ENCODE data around the gene PHACTR1. TPM values are rescaled to one million over a fixed set of nuclear protein-coding genes. Genes with fewer than 3 reads are reported as not detected.

Gene PHACTR1
- total and polyA plus RNA-seq, 9 of the 15 experiments (the other 6 are each of a cell fraction or from before 2014, with no cell fraction given), result 11.5 to 32.6 (median 22.0) TPM

DNA sequence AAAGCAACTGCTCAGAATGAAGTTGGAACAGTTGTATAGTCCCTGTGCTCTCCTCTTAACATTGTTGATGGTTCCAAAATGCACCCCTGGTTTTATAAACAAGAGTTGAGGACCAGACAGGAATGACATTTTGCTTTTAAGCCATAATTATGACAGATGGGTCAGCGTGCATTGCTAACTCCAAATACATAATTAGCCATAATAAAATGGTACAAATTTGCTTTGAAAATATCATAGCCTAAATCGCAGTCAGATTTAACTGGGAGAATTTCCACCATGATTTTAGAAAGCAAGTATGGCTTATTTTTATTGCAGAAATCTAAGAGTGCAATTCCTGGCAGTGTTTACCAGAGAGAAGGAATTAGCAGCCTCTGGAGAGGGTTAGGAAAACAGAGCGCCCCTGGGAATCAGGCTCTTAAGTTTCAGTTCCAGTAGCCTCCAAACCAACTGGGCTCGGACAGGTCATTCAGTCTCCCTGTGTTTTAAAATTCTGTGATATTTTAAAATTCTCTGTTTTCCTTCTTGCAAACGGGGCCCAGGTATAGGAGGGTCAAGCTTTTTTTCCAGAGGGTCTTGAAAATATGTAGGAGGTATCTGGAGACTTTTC is 309.4 kb downstream of the PHACTR1 start (continued):
- TF ChIP-seq, protein P1, sequence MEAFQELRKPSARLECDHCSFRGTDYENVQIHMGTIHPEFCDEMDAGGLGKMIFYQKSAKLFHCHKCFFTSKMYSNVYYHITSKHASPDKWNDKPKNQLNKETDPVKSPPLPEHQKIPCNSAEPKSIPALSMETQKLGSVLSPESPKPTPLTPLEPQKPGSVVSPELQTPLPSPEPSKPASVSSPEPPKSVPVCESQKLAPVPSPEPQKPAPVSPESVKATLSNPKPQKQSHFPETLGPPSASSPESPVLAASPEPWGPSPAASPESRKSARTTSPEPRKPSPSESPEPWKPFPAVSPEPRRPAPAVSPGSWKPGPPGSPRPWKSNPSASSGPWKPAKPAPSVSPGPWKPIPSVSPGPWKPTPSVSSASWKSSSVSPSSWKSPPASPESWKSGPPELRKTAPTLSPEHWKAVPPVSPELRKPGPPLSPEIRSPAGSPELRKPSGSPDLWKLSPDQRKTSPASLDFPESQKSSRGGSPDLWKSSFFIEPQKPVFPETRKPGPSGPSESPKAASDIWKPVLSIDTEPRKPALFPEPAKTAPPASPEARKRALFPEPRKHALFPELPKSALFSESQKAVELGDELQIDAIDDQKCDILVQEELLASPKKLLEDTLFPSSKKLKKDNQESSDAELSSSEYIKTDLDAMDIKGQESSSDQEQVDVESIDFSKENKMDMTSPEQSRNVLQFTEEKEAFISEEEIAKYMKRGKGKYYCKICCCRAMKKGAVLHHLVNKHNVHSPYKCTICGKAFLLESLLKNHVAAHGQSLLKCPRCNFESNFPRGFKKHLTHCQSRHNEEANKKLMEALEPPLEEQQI (IDR thresholded peaks at IDR 0.05), result no peak
- TF ChIP-seq CREB1 (IDR thresholded peaks at IDR 0.05), result no peak
- no peak for TF ChIP-seq CREB1 (CRISPR knock-in tag; IDR thresholded peaks at IDR 0.05)
- no peak for TF ChIP-seq ZNF584 (CRISPR knock-in tag; IDR thresholded peaks at IDR 0.05; ENCODE audit: low read depth)
- TF ChIP-seq TFAM (CRISPR knock-in tag; conservative IDR thresholded peaks at IDR 0.05), result no peak
- TF ChIP-seq ESRRB (CRISPR knock-in tag; IDR thresholded peaks at IDR 0.05; ENCODE audit: borderline replicate concordance), result no peak

DNA sequence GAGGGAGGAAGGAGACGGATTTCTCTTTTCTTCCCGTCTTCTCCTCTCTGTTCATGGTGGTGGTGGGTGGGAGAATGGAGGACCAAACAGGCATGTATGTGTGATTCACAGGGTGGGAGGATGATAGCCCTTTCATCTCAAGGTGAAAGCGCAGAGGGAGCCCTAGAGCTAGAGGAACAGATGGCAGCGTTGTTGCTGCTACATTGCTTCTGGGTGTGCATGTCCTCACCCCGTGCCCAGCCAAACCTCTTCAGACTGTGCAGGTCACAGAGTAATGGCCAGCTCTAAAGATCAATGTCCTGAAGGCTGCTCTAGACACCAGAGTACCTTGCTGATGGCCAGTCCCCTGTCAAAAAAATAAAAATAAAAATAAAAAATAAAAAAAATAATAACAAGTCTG is 310.0 kb downstream of the PHACTR1 start:
- H3K4me1 ChIP-seq (replicated peaks in 1 of 2; ENCODE audit: control insufficient read depth in 2 of 2, insufficient read depth in 2 of 2, low read length in 2 of 2), result no peaks in the 10 kb centered on the region
- BruUV-seq (replicated peaks), result no TSS peak
- POLR2A ChIA-PET, result no interaction called here
- intact Hi-C loops (cut with micrococcal nuclease), result no loop called here
- H2AFZ ChIP-seq (ENCODE audit: low read depth, low read length), result no peak overlapping the region
- no peak overlapping the region for H3K27ac ChIP-seq (ENCODE audit: extremely low read depth, low read depth, low read length)
- H3K9me1 ChIP-seq (ENCODE audit: control insufficient read depth, insufficient read depth, low read length), result no peaks in the 10 kb centered on the region
- FAIRE-seq, result no peak
- H3K9me3 ChIP-seq (replicated peaks; ENCODE audit: control insufficient read depth, insufficient read depth, low read depth, low read length), result no peaks in the 10 kb centered on the region
- H3K9ac ChIP-seq (ENCODE audit: insufficient read depth in 1 of 2, low read depth in 2 of 2, low read length in 2 of 2), result no peak overlapping the region
- H3K79me2 ChIP-seq (ENCODE audit: control insufficient read depth, insufficient read depth, low read length), result no peaks in the 10 kb centered on the region
- in situ Hi-C loops (cut with MboI), result no loop called here
- CTCF ChIA-PET (ENCODE audit: low intra/inter-chr PET ratio), result no interaction called here
- no peak overlapping the region for H3K4me3 ChIP-seq
- no peak for DNase-seq (ENCODE audit: extremely low read depth in 1 of 4, low spot score in 3 of 4)
- no peaks in the 10 kb centered on the region for H3K36me3 ChIP-seq (ENCODE audit: control insufficient read depth, insufficient read depth, low read length)
- no peaks in the 10 kb centered on the region; a peak in 1 of 5 replicates for H3K27me3 ChIP-seq (ENCODE audit: control insufficient read depth in 2 of 2, insufficient read depth in 2 of 2, low read length in 2 of 2)
- WGBS (ENCODE audit: insufficient coverage, low coverage, missing lambda C conversion rate), result 1% methylated on average over 4 of the region's 5 CpGs
- ATAC-seq, result no peak; the same call in 2 of the 3 replicates
- no peak overlapping the region for H3K4me2 ChIP-seq (ENCODE audit: insufficient read depth, low read length)
- no peaks in the 10 kb centered on the region for H4K20me1 ChIP-seq (replicated peaks; ENCODE audit: control insufficient read depth, insufficient read depth, low read length)
- TF ChIP-seq EP300 (IDR thresholded peaks at IDR 0.05; ENCODE audit: low read length), result no peak
- TF ChIP-seq ZC3H11A (IDR thresholded peaks at IDR 0.05; ENCODE audit: low read depth, low read length), result no peak
- TF ChIP-seq SMARCA5 (IDR thresholded peaks at IDR 0.05), result no peak
- TF ChIP-seq ZBTB7A (IDR thresholded peaks at IDR 0.05; ENCODE audit: borderline replicate concordance, control insufficient read depth, low read depth, low read length), result no peak
- TF ChIP-seq, protein P2, sequence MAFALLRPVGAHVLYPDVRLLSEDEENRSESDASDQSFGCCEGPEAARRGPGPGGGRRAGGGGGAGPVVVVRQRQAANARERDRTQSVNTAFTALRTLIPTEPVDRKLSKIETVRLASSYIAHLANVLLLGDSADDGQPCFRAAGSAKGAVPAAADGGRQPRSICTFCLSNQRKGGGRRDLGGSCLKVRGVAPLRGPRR (CRISPR knock-in tag; IDR thresholded peaks at IDR 0.05), result no peak
- no peak for TF ChIP-seq ZNF23 (CRISPR knock-in tag; IDR thresholded peaks at IDR 0.05)
- no peak for TF ChIP-seq FIP1L1 (IDR thresholded peaks at IDR 0.05; ENCODE audit: low read depth, low read length, poor library complexity, severe bottlenecking)
- no peak for TF ChIP-seq MED1 (CRISPR knock-in tag; IDR thresholded peaks at IDR 0.05; ENCODE audit: borderline replicate concordance)
